HepG2 (cell line): Measurements from ENCODE around the gene POLR1G. TPM values are rescaled to one million over a fixed set of nuclear protein-coding genes. Genes with fewer than 3 reads are reported as not detected.

ENCODE experiments used
- AGO2 ChIP-seq: fragments of 200-400 bp; formaldehyde crosslinking; optimal IDR thresholded peaks from 2 replicates; pipeline ENCODE3; 2017; ENCODE audit warnings: mild to moderate bottlenecking, low read depth, low read length, moderate library complexity
- CHD4 ChIP-seq: fragments of 200-600 bp; sonication (generic); IDR thresholded peaks from 2 replicates; pipeline ENCODE4 v1.7.0; 2017; ENCODE audit warnings: mild to moderate bottlenecking, low read length, borderline replicate concordance
- GABPB1 ChIP-seq: IDR thresholded peaks from 2 replicates; pipeline ENCODE4 v1.6.1; 2016; ENCODE audit warnings: mild to moderate bottlenecking, missing genetic modification reagents, moderate library complexity, missing compliant biosample characterization
- HIVEP1 ChIP-seq: sonication (generic); formaldehyde crosslinking; IDR thresholded peaks from 2 replicates; pipeline ENCODE4 v1.4.0; 2020; ENCODE audit warnings: mild to moderate bottlenecking, missing genetic modification reagents
- HNF1B ChIP-seq: sonication (generic); formaldehyde crosslinking; IDR thresholded peaks from 2 replicates; pipeline ENCODE4 v1.5.1; 2020; ENCODE audit warnings: mild to moderate bottlenecking, moderate library complexity, missing genetic modification reagents
- KAT2B ChIP-seq: fragments of 150-350 bp; IDR thresholded peaks from 2 replicates; pipeline ENCODE4 v1.6.1; 2014; ENCODE audit warnings: low read depth, low read length, borderline replicate concordance
- KDM1A ChIP-seq: IDR thresholded peaks from 2 replicates; pipeline ENCODE4 v1.6.1; 2016; ENCODE audit warnings: missing compliant biosample characterization
- KDM4B ChIP-seq: sonication (generic); formaldehyde crosslinking; IDR thresholded peaks from 2 replicates; pipeline ENCODE4 v1.4.0; 2020; ENCODE audit warnings: missing genetic modification reagents
- MTA1 ChIP-seq: sonication (generic); formaldehyde crosslinking; IDR thresholded peaks from 2 replicates; pipeline ENCODE4 v1.4.0; 2020; ENCODE audit warnings: missing genetic modification reagents, mild to moderate bottlenecking, borderline replicate concordance
- NPAS2 ChIP-seq: sonication (generic); formaldehyde crosslinking; IDR thresholded peaks from 2 replicates; pipeline ENCODE4 v1.8.0; 2022; ENCODE audit warnings: mild to moderate bottlenecking, missing genetic modification reagents, borderline replicate concordance
- POLR2A ChIP-seq, 2 experiments: IDR thresholded peaks; 2 replicates each; pipeline ENCODE4 v1.6.1; 2011; ENCODE audit warnings: low read depth in 2 of 2, low read length in 2 of 2, mild to moderate bottlenecking in 1 of 2, moderate library complexity in 1 of 2; ENCODE audit not compliant: insufficient read depth in 1 of 2
- POLR2G ChIP-seq: fragments of 200-400 bp; formaldehyde crosslinking; IDR thresholded peaks from 2 replicates; pipeline ENCODE4 v1.6.1; 2018; ENCODE audit warnings: mild to moderate bottlenecking, low read depth, low read length, moderate library complexity
- RXRB ChIP-seq: IDR thresholded peaks from 2 replicates; pipeline ENCODE4 v1.6.1; 2016; ENCODE audit warnings: borderline replicate concordance, missing genetic modification reagents, missing compliant biosample characterization
- SP1 ChIP-seq, 2 experiments: fragments of 450-650 bp in 1 of 2; sonication (generic) in 1 of 2; formaldehyde crosslinking in 1 of 2; IDR thresholded peaks; 2 replicates each; pipeline versions ENCODE4 v1.4.0 to v1.6.1; 2016 to 2020; ENCODE audit warnings: missing genetic modification reagents in 1 of 2
- TFDP2 ChIP-seq: sonication (generic); formaldehyde crosslinking; IDR thresholded peaks from 2 replicates; pipeline ENCODE4 v1.4.0; 2020; ENCODE audit warnings: missing genetic modification reagents
- YEATS4 ChIP-seq: sonication (generic); formaldehyde crosslinking; IDR thresholded peaks from 2 replicates; pipeline ENCODE4 v1.4.0; 2020; ENCODE audit warnings: missing genetic modification reagents, borderline replicate concordance
- ZNF253 ChIP-seq: sonication (generic); formaldehyde crosslinking; IDR thresholded peaks from 2 replicates; pipeline ENCODE4 v1.8.0; 2022; ENCODE audit warnings: mild to moderate bottlenecking, missing genetic modification reagents, borderline replicate concordance
- ZNF275 ChIP-seq: sonication (generic); formaldehyde crosslinking; IDR thresholded peaks from 2 replicates; pipeline ENCODE4 v1.8.0; 2022; ENCODE audit warnings: missing genetic modification reagents, mild to moderate bottlenecking, inconsistent platforms, borderline replicate concordance
- ZNF574 ChIP-seq: sonication (generic); formaldehyde crosslinking; IDR thresholded peaks from 2 replicates; pipeline ENCODE4 v1.4.0; 2020; ENCODE audit warnings: missing genetic modification reagents
- ZNF598 ChIP-seq: sonication (generic); formaldehyde crosslinking; IDR thresholded peaks from 2 replicates; pipeline ENCODE4 v1.5.1; 2020; ENCODE audit warnings: mild to moderate bottlenecking, missing genetic modification reagents, borderline replicate concordance
- ZNF776 ChIP-seq: sonication (generic); formaldehyde crosslinking; IDR thresholded peaks from 2 replicates; pipeline ENCODE4 v1.4.0; 2020; ENCODE audit warnings: mild to moderate bottlenecking, missing genetic modification reagents
- ZNF879 ChIP-seq: sonication (generic); formaldehyde crosslinking; IDR thresholded peaks from 2 replicates; pipeline ENCODE4 v1.8.1; 2023; ENCODE audit warnings: missing genetic modification reagents
- polyA plus RNA-seq, 8 experiments: library from polyadenylated mRNA; depleted of rRNA in 3 of 8; stranded (reverse) in 7 of 8; unstranded in 1 of 8; fragments of >200 nt; fragmentation: Illumina TruSeq in 4 of 8; extraction: Trizol in 4 of 8; gene quantifications; 2 replicates each; pipeline versions ENCODE4 v1.2.1 to v1.2.3, GENCODE V29; 2011 to 2016; ENCODE audit warnings: low read depth in 4 of 8, missing spikeins in 1 of 8, mixed read lengths in 1 of 8; ENCODE audit not compliant: insufficient read depth in 1 of 8
- total RNA-seq, 5 experiments: library from RNA; depleted of rRNA; stranded (reverse); fragments of >200 nt; fragmentation: Illumina TruSeq; extraction: Trizol; gene quantifications; 2 replicates each; pipeline ENCODE4 v1.2.3, GENCODE V29; 2016; ENCODE audit warnings: low read depth in 1 of 5

Gene POLR1G
- total and polyA plus RNA-seq, 2 of the 13 experiments (the other 11 are each of a cell fraction or from before 2014, with no cell fraction given) = 3.5 to 20.8 TPM

GRCh38 chr19:45404557-45405434 is 1.6 kb upstream of the POLR1G start, which contains the start of gene PPP1R13L (continued):
- TF ChIP-seq ZNF574 (peak; percentile 74), TFDP2 (CRISPR knock-in tag) (no peak), RXRB (CRISPR knock-in tag) (0 out of 2 replicates have a peak, but pooled peaks have one; percentile 8), GABPB1 (CRISPR knock-in tag) (peak; percentile 75), KDM1A (CRISPR knock-in tag) (peak; percentile 93), SP1 (IDR thresholded peaks at IDR 0.05) (no peak), SP1 (CRISPR knock-in tag; IDR thresholded peaks at IDR 0.05) (peak; percentile 68), HNF1B (CRISPR knock-in tag) (no peak), KDM4B (CRISPR knock-in tag) (0 out of 2 replicates have a peak, but pooled peaks have one; percentile 13), MTA1 (CRISPR knock-in tag) (peak; percentile 60; the same call in 1 of the 2 replicates), YEATS4 (CRISPR knock-in tag) (0 out of 2 replicates have a peak, but pooled peaks have one; percentile 23), AGO2 (no peak), CHD4 (peak; percentile 92), KAT2B (no peak), ZNF776 (0 out of 2 replicates have a peak, but pooled peaks have one; percentile 29), ZNF598 (CRISPR knock-in tag) (no peak), ZNF253 (CRISPR knock-in tag) (peak; percentile 73; the same call in 1 of the 2 replicates), ZNF275 (CRISPR knock-in tag) (peak; percentile 13; the same call in 1 of the 2 replicates), POLR2G (peak; percentile 52; the same call in 1 of the 2 replicates), POLR2A (IDR thresholded peaks at IDR 0.05; ENCODE audit: insufficient read depth in 1 of 2, low read depth in 2 of 2, low read length in 2 of 2) (peak in 1 of 2 experiments; percentile 63; a peak in 2 of 4 replicates), HIVEP1 (CRISPR knock-in tag) (peak; percentile 2; the same call in 1 of the 2 replicates), ZNF879 (CRISPR knock-in tag) (no peak), NPAS2 (CRISPR knock-in tag) (no peak)
